Activated CD4-positive, alpha-beta T cell treated with anti-CD3 and anti-CD28 coated beads for 48 hours (primary cell): Measurements from ENCODE around the gene VLDLR.
"Not testable (repeated sequence)": the region's sequence is repeated elsewhere in the genome, so short reads cannot be mapped to it uniquely, and the experiment has no call there.

ENCODE experiments used
- DNase-seq: peaks from one replicate; pipeline ENCODE4 v3.0.0-alpha.2; 2020

The VLDLR gene

GRCh38 chr9:2664174-2665065, 42.8 kb downstream of the VLDLR start:
- no peak for DNase-seq

- DNase-seq = no peak
These were observed 45.0 kb downstream of the VLDLR start for GRCh38 chr9:2666569-2666968.

GRCh38 chr9:2673161-2673560, 51.6 kb downstream of the VLDLR start:
- no peak for DNase-seq

GRCh38 chr9:2674141-2674824, 52.7 kb downstream of the VLDLR start:
- no peak for DNase-seq

- DNase-seq = no peak
These were observed 54.2 kb downstream of the VLDLR start for GRCh38 chr9:2675834-2676233.

GRCh38 chr9:2676466-2676865, 54.9 kb downstream of the VLDLR start:
- DNase-seq = no peak

GRCh38 chr9:2677915-2678889, 56.6 kb downstream of the VLDLR start:
- no peak for DNase-seq

GRCh38 chr9:2679011-2679410, 57.4 kb downstream of the VLDLR start:
- DNase-seq = no peak

- no peak for DNase-seq
These were observed 60.4 kb downstream of the VLDLR start for GRCh38 chr9:2681981-2682380.

- no peak for DNase-seq
These were observed 65.3 kb downstream of the VLDLR start for GRCh38 chr9:2686911-2687310.

- DNase-seq = no peak
These were observed 67.0 kb downstream of the VLDLR start for GRCh38 chr9:2688636-2689035.

GRCh38 chr9:2691212-2691611, 69.6 kb downstream of the VLDLR start:
- DNase-seq = no peak

GRCh38 chr9:2691626-2692025, 70.0 kb downstream of the VLDLR start:
- DNase-seq = no peak

GRCh38 chr9:2693056-2693455, 71.5 kb downstream of the VLDLR start:
- no peak for DNase-seq

- DNase-seq = no peak
These were observed 75.9 kb downstream of the VLDLR start for GRCh38 chr9:2697492-2697891.

- no peak for DNase-seq
These were observed 78.8 kb downstream of the VLDLR start for GRCh38 chr9:2700398-2700797.

- no peak for DNase-seq
These were observed 79.4 kb downstream of the VLDLR start for GRCh38 chr9:2700909-2701550.

GRCh38 chr9:2704504-2704903, 82.9 kb downstream of the VLDLR start:
- DNase-seq = no peak

- not testable (repeated sequence) for DNase-seq
These were observed 85.7 kb downstream of the VLDLR start for GRCh38 chr9:2707256-2707655.
